CD4-positive, alpha-beta T cell (primary cell): Measurements from ENCODE around the gene TNNT2. TPM values are rescaled to one million over a fixed set of nuclear protein-coding genes. Genes with fewer than 3 reads are reported as not detected.

Experiments used
- ATAC-seq: fragments of 200-7000 bp; cut with Tn5 transposase; one replicate; pipeline ENCODE4 v1.10.0; 2022; ENCODE audit warnings: mild to moderate bottlenecking; ENCODE audit not compliant: poor library complexity
- CTCF ChIA-PET: fragments of 350-600 bp; sonication (Branson Sonifier 250); formaldehyde crosslinking; loops from one replicate; lab custom pipeline; 2021; ENCODE audit warnings: antibody characterized with exemption, inconsistent platforms; lab: Charles Lee
- POLR2A ChIA-PET: fragments of 350-600 bp; sonication (Branson Sonifier 250); formaldehyde crosslinking; loops from one replicate; lab custom pipeline; 2021; ENCODE audit warnings: antibody characterized with exemption, inconsistent platforms; lab: Charles Lee
- DNase-seq, 14 experiments: peaks; one replicate each; pipeline ENCODE4 v3.0.0-alpha.2; 2013 to 2020; ENCODE audit warnings: mixed read lengths in 2 of 14
- H3K27ac ChIP-seq, 2 donors: one replicate each; pipeline versions ENCODE4 v1.5.1 to v1.7.0; 2013; ENCODE audit warnings: low read length in 2 of 2, low read depth in 1 of 2, mild to moderate bottlenecking in 1 of 2
- H3K27me3 ChIP-seq, 2 experiments: 1 replicate in 1 of 2; 2 replicates in 1 of 2; pipeline versions ENCODE4 v1.6.1 to v1.7.0; 2013; ENCODE audit warnings: low read length in 2 of 2, control low read depth in 1 of 2, mild to moderate bottlenecking in 1 of 2, moderate library complexity in 1 of 2; ENCODE audit not compliant: insufficient read depth in 2 of 2, control insufficient read depth in 1 of 2
- H3K36me3 ChIP-seq: one replicate; pipeline ENCODE4 v1.6.1; 2013; ENCODE audit warnings: low read length, control low read depth; ENCODE audit not compliant: insufficient read depth
- H3K4me1 ChIP-seq: one replicate; pipeline ENCODE4 v1.6.1; 2013; ENCODE audit warnings: low read length, control low read depth; ENCODE audit not compliant: insufficient read depth
- H3K4me3 ChIP-seq: one replicate; pipeline ENCODE4 v1.5.1; 2013; ENCODE audit warnings: mild to moderate bottlenecking, low read length, moderate library complexity
- H3K9me3 ChIP-seq, 2 experiments: 1 replicate in 1 of 2; 2 replicates in 1 of 2; pipeline versions ENCODE4 v1.6.1 to v1.7.0; 2013; ENCODE audit warnings: low read length in 2 of 2, mild to moderate bottlenecking in 2 of 2, control low read depth in 1 of 2, moderate library complexity in 1 of 2; ENCODE audit not compliant: control insufficient read depth in 1 of 2, insufficient read depth in 1 of 2
- H3K27ac Mint-ChIP-seq: one replicate; pipeline ENCODE4 v1.8.0; 2020; ENCODE audit warnings: mixed read lengths
- H3K27me3 Mint-ChIP-seq: one replicate; pipeline ENCODE4 v1.8.0; 2021; ENCODE audit warnings: mixed read lengths
- H3K36me3 Mint-ChIP-seq: one replicate; pipeline ENCODE4 v1.8.0; 2021; ENCODE audit warnings: low read depth, mixed read lengths
- H3K4me1 Mint-ChIP-seq: one replicate; pipeline ENCODE4 v1.8.0; 2021; ENCODE audit warnings: low read depth, mixed read lengths
- H3K4me3 Mint-ChIP-seq: one replicate; pipeline ENCODE4 v1.8.0; 2020; ENCODE audit warnings: mild to moderate bottlenecking, mixed read lengths
- H3K9me3 Mint-ChIP-seq: one replicate; pipeline ENCODE4 v1.8.0; 2020; ENCODE audit warnings: mixed read lengths
- intact Hi-C, 2 experiments: fragments of 100-400 bp; cut with DNase I in 1 of 2; cut with micrococcal nuclease in 1 of 2; formaldehyde crosslinking; loops; one replicate each; pipeline versions ENCODE4 v1.15.1 to v1.9.0; 2023 to 2025; cut with DNase I, micrococcal nuclease
- total RNA-seq, 174 experiments: library from RNA in 2 of 174; stranded (reverse) in 2 of 174; gene quantifications; one replicate each; pipeline ENCODE4 v1.2.3 and lab custom pipeline; 2021 to 2026
- TF ChIP-seq, protein P1 (sequence below): fragments of 200-600 bp; IDR thresholded peaks from one replicate; pipeline ENCODE4 v1.8.0; 2022; ENCODE audit warnings: antibody characterized with exemption, mild to moderate bottlenecking

Gene TNNT2
- total RNA-seq, 2 experiments from 2014 or later, result not detected

GRCh38 chr1:201399352-201400126, 22.1 kb upstream of the TNNT2 start:
- Histone ChIP-seq H3K27ac (no peak overlapping the region), H3K4me3 (no peak overlapping the region), H3K9me3 (no peaks in the 10 kb centered on the region), H3K4me1 (peaks cover 7% of the 10 kb centered on the region), H3K27me3 (peaks cover 24 to 28% of the 10 kb centered on the region in 2 experiments), H3K36me3 (no peaks in the 10 kb centered on the region)
- Mint-ChIP-seq H3K4me1 (peaks cover 4% of the 10 kb centered on the region), H3K27ac (no peak overlapping the region), H3K9me3 (no peaks in the 10 kb centered on the region), H3K36me3 (no peaks in the 10 kb centered on the region), H3K4me3 (no peak overlapping the region), H3K27me3 (peaks cover 33% of the 10 kb centered on the region)
- POLR2A ChIA-PET, result no interaction called here
- intact Hi-C loops, result no loop called here
- no peak for ATAC-seq
- TF ChIP-seq, protein P1, sequence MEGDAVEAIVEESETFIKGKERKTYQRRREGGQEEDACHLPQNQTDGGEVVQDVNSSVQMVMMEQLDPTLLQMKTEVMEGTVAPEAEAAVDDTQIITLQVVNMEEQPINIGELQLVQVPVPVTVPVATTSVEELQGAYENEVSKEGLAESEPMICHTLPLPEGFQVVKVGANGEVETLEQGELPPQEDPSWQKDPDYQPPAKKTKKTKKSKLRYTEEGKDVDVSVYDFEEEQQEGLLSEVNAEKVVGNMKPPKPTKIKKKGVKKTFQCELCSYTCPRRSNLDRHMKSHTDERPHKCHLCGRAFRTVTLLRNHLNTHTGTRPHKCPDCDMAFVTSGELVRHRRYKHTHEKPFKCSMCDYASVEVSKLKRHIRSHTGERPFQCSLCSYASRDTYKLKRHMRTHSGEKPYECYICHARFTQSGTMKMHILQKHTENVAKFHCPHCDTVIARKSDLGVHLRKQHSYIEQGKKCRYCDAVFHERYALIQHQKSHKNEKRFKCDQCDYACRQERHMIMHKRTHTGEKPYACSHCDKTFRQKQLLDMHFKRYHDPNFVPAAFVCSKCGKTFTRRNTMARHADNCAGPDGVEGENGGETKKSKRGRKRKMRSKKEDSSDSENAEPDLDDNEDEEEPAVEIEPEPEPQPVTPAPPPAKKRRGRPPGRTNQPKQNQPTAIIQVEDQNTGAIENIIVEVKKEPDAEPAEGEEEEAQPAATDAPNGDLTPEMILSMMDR, result no peak
- no peak for DNase-seq
- CTCF ChIA-PET, result interaction anchor here (0.5 kb wide), 1 partner anchor 1684 kb away, joined by 3 read pairs; no protein-coding TSS in a partner anchor

GRCh38 chr1:201399018-201399351, 21.5 kb upstream of the TNNT2 start, which contains the start of gene LAD1:
Gene LAD1 (minus strand): TSS chr1:201399324. CDS start chr1:201399306, 18 bp downstream.
- H3K4me3 Mint-ChIP-seq, result no peak within 1 kb of the TSS
- TF ChIP-seq, protein P1, result no peak
- H3K4me3 ChIP-seq, result no peak within 1 kb of the TSS
- H3K27me3 Mint-ChIP-seq, result peaks cover 38% of the 10 kb centered on the region
- ChIA-PET POLR2A (no interaction called here), CTCF (no interaction called here)
- H3K27me3 ChIP-seq, result peaks cover 26 to 28% of the 10 kb centered on the region in 2 experiments
- intact Hi-C loops, result no loop called here
- H3K36me3 Mint-ChIP-seq, result no peaks in the 10 kb centered on the region
- no peak for DNase-seq
- peaks cover 7% of the 10 kb centered on the region for H3K4me1 ChIP-seq
- no peak within 1 kb of the TSS for H3K27ac ChIP-seq
- no peaks in the 10 kb centered on the region for H3K9me3 ChIP-seq
- H3K36me3 ChIP-seq, result no peaks in the 10 kb centered on the region
- no peak within 1 kb of the TSS for H3K27ac Mint-ChIP-seq
- H3K4me1 Mint-ChIP-seq, result peaks cover 4% of the 10 kb centered on the region
- ATAC-seq, result no peak
- no peaks in the 10 kb centered on the region for H3K9me3 Mint-ChIP-seq

GRCh38 chr1:201397675-201398074, 20.2 kb upstream of the TNNT2 start:
- H3K27ac Mint-ChIP-seq, result no peak overlapping the region
- no peaks in the 10 kb centered on the region for H3K9me3 Mint-ChIP-seq
- intact Hi-C loops, result no loop called here
- peaks cover 50% of the 10 kb centered on the region for H3K27me3 Mint-ChIP-seq
- ChIA-PET POLR2A (no interaction called here), CTCF (no interaction called here)
- no peak overlapping the region for H3K27ac ChIP-seq
- H3K4me1 ChIP-seq, result peaks cover 7% of the 10 kb centered on the region
- ATAC-seq, result no peak
- no peak overlapping the region for H3K4me3 ChIP-seq
- H3K9me3 ChIP-seq, result no peaks in the 10 kb centered on the region
- H3K36me3 ChIP-seq, result no peaks in the 10 kb centered on the region
- H3K4me1 Mint-ChIP-seq, result peaks cover 4% of the 10 kb centered on the region
- no peak for DNase-seq
- no peak overlapping the region for H3K4me3 Mint-ChIP-seq
- TF ChIP-seq, protein P1, result no peak
- H3K36me3 Mint-ChIP-seq, result no peaks in the 10 kb centered on the region
- H3K27me3 ChIP-seq, result peaks cover 26 to 28% of the 10 kb centered on the region in 2 experiments
